Ecto neural progenitor cell (in vitro differentiated cells): ENCODE measurements around the gene ADAMTSL1.
"Not testable (repeated sequence)": the region's sequence is repeated elsewhere in the genome, so short reads cannot be mapped to it uniquely, and the experiment has no call there.

Experiments
- DNase-seq: peaks from one replicate; pipeline ENCODE4 v3.0.0-alpha.2; 2018; ENCODE audit warnings: low spot score

Gene ADAMTSL1

GRCh38 chr9:18907927-18908625 is 434.1 kb downstream of the ADAMTSL1 start:
- DNase-seq: no peak

- no peak for DNase-seq
Observed at GRCh38 chr9:18909140-18910018, 435.4 kb downstream of the ADAMTSL1 start.

DNA sequence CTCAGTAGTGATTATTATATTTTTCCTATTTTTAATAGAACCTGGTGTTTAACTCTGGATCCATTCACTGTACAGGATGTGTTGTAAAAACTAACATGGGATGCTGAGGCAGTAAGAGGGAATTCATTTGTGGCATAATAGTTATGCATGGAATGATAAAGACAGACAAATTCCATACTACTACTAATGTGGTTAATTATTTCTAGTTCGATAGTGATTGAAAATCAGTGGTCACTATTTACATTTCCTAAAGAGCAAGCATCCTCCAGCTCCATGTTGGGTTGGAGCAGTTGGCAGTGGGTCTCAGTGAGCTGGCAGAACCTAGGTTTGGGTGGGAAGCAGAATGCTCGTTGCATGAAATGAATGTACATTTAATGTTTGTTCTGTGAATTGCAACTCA is 436.5 kb downstream of the ADAMTSL1 start:
- DNase-seq: no peak

DNA sequence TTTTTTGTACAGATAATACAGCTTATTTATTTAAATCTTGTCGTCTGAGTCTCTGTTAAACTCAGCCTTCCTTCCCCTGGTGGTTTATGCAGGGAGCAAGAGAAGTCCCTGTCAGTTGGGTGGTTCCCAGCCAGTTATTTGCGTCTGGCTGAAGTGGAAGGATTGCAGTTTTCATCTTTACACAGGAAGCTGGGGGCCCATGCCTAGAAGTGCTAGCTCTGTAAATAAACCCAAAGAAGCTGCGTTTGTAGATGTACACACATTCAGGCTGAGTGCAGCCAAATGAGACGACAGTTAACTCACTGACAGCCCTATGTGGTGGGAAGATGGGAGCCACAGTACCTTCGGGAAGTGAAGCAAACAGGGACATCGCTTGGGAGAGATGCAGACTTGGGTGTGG is 437.0 kb downstream of the ADAMTSL1 start:
- no peak for DNase-seq

GRCh38 chr9:18911714-18912342 is 437.9 kb downstream of the ADAMTSL1 start:
- no peak for DNase-seq

GRCh38 chr9:18920141-18921084 is 446.5 kb downstream of the ADAMTSL1 start:
- DNase-seq: no peak

GRCh38 chr9:18921366-18922075 is 447.6 kb downstream of the ADAMTSL1 start:
- no peak for DNase-seq

DNA sequence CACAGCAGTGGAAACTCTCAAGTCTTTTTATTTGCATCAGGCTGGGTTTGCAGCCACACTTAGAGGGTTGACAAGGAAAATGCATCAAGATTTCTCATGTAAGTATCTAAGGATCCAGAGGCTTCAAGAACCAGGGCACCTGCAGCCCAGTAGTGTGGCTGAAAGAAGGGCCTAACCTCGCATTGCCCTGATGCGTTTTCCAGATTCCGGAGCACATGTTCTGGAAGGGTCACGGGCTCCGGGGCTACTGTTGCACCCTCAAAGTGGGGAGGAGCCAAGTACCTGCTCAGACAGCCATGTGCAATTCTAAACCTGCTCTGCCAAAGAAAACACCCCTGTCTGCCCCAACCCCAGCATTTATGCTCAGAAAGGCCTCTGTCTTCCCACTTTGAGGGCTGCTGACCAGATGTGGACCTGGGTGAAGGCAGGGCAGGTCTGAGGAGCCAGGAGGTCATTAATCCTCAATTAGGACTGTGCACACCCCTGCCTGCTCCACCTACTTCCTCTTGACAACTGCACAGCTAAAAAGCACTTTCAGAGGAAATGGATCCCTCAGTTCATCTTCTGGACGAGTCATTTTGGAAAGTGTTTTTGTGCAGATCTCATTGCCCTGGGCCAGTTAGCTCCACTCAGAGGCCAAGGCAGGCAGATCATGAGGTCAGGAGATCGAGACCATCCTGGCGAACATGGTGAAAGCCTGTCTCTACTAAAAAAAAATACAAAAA is 448.4 kb downstream of the ADAMTSL1 start:
- DNase-seq: no peak

GRCh38 chr9:18923167-18923566 is 449.2 kb downstream of the ADAMTSL1 start:
- no peak for DNase-seq

DNA sequence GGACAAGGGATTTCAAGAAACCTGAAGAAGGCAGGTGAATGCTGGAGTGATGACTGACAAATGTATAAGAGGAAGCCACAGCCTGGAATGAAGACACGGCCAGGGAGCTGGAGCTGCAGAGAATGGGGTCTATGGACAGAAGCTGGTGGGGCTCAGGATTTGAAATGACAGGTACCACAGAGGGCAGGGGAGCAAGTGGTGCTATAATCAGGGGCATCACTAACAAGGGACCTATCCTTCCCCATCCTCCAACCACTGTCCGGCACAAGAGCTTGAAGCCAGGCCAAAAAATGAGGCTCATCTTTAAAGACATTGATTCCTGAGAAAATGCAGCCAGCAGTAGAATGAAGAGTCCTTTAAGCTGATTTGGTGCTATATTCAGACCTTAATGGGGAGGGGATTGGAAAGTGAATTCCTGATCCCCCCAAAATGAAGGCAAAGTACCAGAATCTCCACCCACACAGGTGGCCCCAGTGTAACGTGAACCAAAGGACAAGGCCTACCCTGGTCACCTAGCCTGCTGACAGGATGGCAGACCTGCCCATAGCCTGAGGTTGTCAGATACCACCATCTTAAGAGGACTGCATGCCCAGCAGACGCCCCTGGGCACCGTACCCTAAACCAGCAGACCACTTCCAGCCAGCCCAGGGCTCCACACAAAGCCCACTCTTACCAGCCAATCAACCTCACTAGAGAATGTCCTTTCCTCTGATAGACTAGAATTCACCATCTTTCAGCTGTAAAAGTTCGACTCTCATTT is 449.9 kb downstream of the ADAMTSL1 start:
- no peak for DNase-seq

GRCh38 chr9:18925880-18926279 is 451.9 kb downstream of the ADAMTSL1 start:
- DNase-seq: no peak

- no peak for DNase-seq
Observed at GRCh38 chr9:18926513-18926912, 452.6 kb downstream of the ADAMTSL1 start.

GRCh38 chr9:18928711-18929110 is 454.8 kb downstream of the ADAMTSL1 start:
- no peak for DNase-seq

DNA sequence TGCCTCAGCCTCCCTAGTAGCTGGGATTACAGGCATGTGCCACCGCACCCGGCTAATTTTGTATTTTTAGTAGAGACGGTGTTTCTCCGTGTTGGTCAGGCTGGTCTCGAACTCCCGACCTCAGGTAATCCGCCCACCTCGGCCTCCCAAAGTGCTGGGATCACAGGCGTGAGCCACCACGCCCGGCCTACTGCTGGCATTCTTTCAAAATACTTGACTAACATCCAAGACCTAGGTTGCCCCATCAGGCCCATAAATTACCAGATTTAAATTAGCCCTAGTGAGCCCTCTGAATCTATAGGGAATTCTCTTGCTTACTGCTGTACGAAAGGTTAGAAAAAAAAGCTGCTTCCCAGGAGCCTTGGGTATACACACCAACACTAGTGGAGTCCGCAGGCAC is 456.7 kb downstream of the ADAMTSL1 start:
- not testable (repeated sequence) for DNase-seq

- no peak for DNase-seq
Observed at GRCh38 chr9:18935541-18935940, 461.6 kb downstream of the ADAMTSL1 start.

- no peak for DNase-seq
Observed at GRCh38 chr9:18936094-18936871, 462.3 kb downstream of the ADAMTSL1 start.

DNA sequence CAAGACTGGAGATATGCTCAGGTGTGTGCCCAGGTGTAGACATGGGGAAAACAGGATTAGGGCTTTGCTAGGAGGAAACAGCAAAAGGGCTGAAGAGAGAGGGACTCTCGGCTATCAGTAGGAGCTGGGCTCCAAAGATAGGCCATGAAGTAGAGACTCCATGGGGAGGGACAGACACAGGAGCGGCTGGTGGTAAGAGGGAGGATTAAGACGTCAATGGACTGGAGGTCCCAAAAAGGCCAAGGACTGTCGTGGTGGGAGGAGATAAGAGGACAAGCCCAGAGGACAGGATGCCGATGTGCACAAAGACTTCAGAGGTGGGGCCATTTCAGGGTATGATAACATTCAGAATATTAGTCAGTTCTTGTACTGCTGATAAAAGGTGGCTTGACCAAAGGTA is 466.0 kb downstream of the ADAMTSL1 start:
- DNase-seq: no peak

- no peak for DNase-seq
Observed at GRCh38 chr9:18941060-18941740, 467.2 kb downstream of the ADAMTSL1 start.
